ENCODE results near the gene ACVR2A.

The ACVR2A gene

GRCh38 chr2:147872967-147873366, 28.1 kb downstream of the ACVR2A start:
- Mint-ChIP-seq H3K36me3 (ENCODE audit: low read depth) (no peaks in the 10 kb centered on the region), H3K4me1 (peaks cover 8% of the 10 kb centered on the region), H3K4me3 (no peak overlapping the region), H3K27me3 (no peaks in the 10 kb centered on the region), H3K9me3 (no peaks in the 10 kb centered on the region), H3K27ac (no peak overlapping the region)
- no peak for ATAC-seq
- no peak for DNase-seq

DNA sequence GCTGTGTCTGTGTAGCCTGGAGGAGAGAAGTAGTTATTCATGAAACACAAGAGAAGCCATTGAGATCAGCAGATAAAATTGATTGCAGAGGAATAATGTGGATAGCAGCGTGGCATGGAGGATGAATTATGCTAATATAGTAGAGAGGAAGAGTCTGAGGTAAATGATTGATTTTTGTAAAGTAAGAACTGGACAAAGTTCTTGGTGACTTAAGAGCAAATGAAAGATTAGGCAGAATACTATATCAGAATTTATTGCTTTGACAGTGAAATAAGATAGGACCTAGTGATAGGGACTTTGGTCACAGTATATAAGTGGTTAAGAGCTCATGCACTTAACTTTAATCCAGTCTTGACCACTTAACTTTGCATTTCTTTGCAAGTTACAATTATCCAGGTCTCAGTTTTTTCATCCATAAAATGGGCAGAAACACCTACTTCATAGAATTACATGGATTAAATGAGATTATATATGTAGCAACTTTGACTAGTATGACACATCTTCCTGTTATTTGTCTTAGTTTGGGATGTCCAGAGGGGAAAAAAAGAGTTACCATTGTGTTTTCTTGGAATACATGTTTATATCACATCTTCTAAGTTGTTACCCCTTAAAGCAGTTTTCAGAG, 29.1 kb downstream of the ACVR2A start:
- Mint-ChIP-seq H3K27me3 (no peaks in the 10 kb centered on the region), H3K9me3 (no peaks in the 10 kb centered on the region), H3K27ac (no peak overlapping the region), H3K4me3 (no peak overlapping the region), H3K4me1 (peaks cover 8% of the 10 kb centered on the region), H3K36me3 (ENCODE audit: low read depth) (no peaks in the 10 kb centered on the region)
- ATAC-seq (no peak), DNase-seq (no peak)

GRCh38 chr2:147879846-147880245, 35.0 kb downstream of the ACVR2A start:
- DNase-seq (no peak), ATAC-seq (no peak)
- Mint-ChIP-seq H3K36me3 (ENCODE audit: low read depth) (no peaks in the 10 kb centered on the region), H3K4me3 (no peak overlapping the region), H3K4me1 (peaks cover 10% of the 10 kb centered on the region), H3K27me3 (no peaks in the 10 kb centered on the region), H3K9me3 (no peaks in the 10 kb centered on the region), H3K27ac (no peak overlapping the region)

DNA sequence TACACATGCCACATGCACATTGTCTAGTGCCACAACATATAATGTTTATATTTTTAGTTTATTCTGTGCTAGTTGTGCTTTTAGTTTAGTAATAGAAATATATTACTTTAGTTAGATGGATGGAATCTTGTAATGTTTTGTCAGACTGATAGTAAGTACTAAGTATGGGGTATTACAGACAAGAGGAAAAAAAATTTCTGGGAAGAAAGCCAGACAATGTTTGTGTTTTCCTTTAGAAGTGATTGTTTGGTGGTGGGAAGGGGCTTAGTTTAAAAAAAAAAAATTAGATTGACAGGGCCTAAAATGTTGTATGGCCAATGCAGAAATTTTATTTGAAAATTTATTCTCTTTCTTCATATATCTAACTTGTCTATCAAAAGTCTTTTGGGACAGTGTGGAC, 37.8 kb downstream of the ACVR2A start:
- no peaks in the 10 kb centered on the region for H3K27me3 Mint-ChIP-seq
- DNase-seq, result no peak
- no peak for ATAC-seq
- no peaks in the 10 kb centered on the region for H3K36me3 Mint-ChIP-seq (ENCODE audit: low read depth)
- H3K4me1 Mint-ChIP-seq, result peaks cover 19% of the 10 kb centered on the region
- H3K4me3 Mint-ChIP-seq, result no peak overlapping the region
- H3K27ac Mint-ChIP-seq, result no peak overlapping the region
- no peaks in the 10 kb centered on the region for H3K9me3 Mint-ChIP-seq

- Mint-ChIP-seq H3K9me3 (no peaks in the 10 kb centered on the region), H3K27ac (no peak overlapping the region), H3K4me1 (peaks cover 21% of the 10 kb centered on the region), H3K36me3 (ENCODE audit: low read depth) (no peaks in the 10 kb centered on the region), H3K27me3 (no peaks in the 10 kb centered on the region), H3K4me3 (peak overlapping the region; percentile 3)
- no peak for DNase-seq
- no peak for ATAC-seq
Measured at GRCh38 chr2:147884830-147885229, 40.0 kb downstream of the ACVR2A start.

DNA sequence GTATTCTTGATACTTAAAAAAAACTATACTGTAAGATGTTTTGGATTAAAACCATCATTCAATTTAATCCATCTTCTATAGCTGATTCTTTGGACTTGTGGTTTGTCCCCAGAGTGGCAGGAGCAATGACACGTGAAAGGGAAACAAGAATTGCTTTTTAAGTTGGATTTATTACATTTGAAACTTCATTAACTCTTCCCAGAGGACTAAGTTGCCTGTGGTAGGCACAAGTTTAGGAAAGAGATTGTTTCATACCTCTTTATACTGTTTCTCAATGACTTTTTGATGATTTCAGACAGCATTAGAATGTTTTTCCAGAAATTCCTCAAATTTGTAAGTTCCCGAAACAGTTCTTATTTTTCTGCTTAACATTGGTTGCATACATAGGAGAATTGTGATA, 41.3 kb downstream of the ACVR2A start:
- Mint-ChIP-seq H3K4me1 (peaks cover 21% of the 10 kb centered on the region), H3K27ac (no peak overlapping the region), H3K9me3 (no peaks in the 10 kb centered on the region), H3K27me3 (no peaks in the 10 kb centered on the region), H3K36me3 (ENCODE audit: low read depth) (no peaks in the 10 kb centered on the region), H3K4me3 (no peak overlapping the region)
- ATAC-seq (no peak), DNase-seq (no peak)

DNA sequence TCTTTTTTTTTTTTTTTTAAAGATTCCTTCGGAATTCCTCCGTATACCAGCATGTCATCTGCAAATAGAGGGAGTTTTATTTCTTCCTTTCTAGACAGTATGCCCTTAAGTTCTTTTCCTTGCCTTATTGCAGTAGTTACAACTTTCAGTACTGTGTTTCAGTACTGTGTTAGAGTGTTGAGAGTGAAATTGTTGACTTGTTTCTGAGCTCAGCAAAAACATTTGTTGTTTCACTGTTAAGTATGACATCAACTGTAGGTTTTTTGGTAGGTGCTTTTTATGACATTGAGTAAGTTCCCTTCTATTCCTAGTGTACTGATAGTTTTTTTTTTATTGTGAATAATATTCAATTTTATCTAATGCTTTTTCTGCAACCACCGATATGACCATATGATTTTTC, 43.9 kb downstream of the ACVR2A start:
- no peak for ATAC-seq
- H3K27me3 Mint-ChIP-seq, result no peaks in the 10 kb centered on the region
- no peak for DNase-seq
- no peak overlapping the region for H3K4me3 Mint-ChIP-seq
- peaks cover 17% of the 10 kb centered on the region for H3K4me1 Mint-ChIP-seq
- H3K27ac Mint-ChIP-seq, result no peak overlapping the region
- H3K36me3 Mint-ChIP-seq (ENCODE audit: low read depth), result no peaks in the 10 kb centered on the region
- H3K9me3 Mint-ChIP-seq, result no peaks in the 10 kb centered on the region

DNA sequence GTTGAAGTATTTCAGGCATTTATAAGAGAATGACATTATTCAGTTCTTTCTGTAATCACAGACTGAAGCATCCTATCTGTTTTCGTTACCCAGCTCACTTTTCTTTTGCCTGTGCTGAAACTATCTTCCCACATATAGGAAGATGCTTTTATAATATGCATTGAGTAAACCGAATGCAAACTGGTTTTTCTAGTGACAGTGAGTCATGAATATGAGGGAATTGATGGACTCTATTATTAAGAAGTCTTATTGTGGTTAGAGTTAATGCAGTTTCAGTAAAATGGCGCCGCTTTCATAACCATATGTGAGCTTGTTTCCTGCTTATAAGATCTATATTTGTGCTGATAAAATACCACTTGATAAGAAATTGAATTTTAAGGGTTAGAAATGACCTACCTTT, 59.2 kb downstream of the ACVR2A start:
- Mint-ChIP-seq H3K27me3 (peaks cover 1% of the 10 kb centered on the region), H3K9me3 (no peaks in the 10 kb centered on the region), H3K4me3 (no peak overlapping the region), H3K27ac (no peak overlapping the region), H3K36me3 (ENCODE audit: low read depth) (peaks cover 4% of the 10 kb centered on the region), H3K4me1 (no peaks in the 10 kb centered on the region)
- no peak for ATAC-seq
- DNase-seq, result no peak

GRCh38 chr2:147909178-147909577, 64.3 kb downstream of the ACVR2A start:
- Mint-ChIP-seq H3K27me3 (peaks cover 1% of the 10 kb centered on the region), H3K9me3 (no peaks in the 10 kb centered on the region), H3K27ac (no peak overlapping the region), H3K4me3 (no peak overlapping the region), H3K4me1 (no peaks in the 10 kb centered on the region), H3K36me3 (ENCODE audit: low read depth) (peaks cover 4% of the 10 kb centered on the region)
- DNase-seq (no peak), ATAC-seq (no peak)

- Mint-ChIP-seq H3K4me1 (no peaks in the 10 kb centered on the region), H3K27me3 (peaks cover 1% of the 10 kb centered on the region), H3K4me3 (no peak overlapping the region), H3K36me3 (ENCODE audit: low read depth) (peaks cover 6% of the 10 kb centered on the region), H3K9me3 (no peaks in the 10 kb centered on the region), H3K27ac (no peak overlapping the region)
- DNase-seq, result peak; percentile 16
- no peak for ATAC-seq
Measured at GRCh38 chr2:147910990-147911473, 66.2 kb downstream of the ACVR2A start.

DNA sequence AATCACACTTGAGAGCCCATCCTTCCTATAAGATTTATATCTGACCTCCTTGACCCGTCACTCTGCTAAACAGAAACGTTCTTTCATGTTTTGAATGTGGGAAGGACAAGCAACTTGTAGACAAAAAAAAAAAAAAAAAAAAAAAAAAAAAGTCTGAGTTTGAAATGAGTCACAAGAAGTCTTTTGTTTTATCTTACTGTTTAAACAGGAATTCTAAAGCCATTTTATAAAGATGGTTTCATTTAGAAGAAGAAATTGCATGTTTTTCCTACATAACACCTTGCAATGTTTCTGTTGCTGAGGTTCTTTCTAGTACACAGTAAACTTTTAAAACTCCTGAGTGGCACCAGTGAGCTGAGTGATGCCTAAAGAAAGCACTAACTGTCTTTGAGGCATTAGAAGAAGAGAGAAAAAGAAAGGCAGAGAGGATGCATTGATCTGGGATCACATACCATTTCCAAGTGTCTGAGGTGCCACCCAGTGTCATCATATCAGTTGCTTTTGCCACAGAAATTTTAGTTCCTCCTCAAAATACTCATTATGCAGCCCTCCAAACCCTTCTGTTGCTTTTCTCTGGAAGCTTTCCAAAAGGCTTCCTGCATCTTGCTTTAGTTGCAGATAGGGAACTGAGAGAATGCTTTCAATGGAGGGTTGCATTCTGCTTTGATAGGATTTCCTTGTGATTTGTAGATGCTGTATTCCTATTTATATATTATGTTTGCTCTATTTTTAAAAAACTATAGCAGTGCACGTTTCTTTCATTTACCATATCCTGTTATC, 69.1 kb downstream of the ACVR2A start:
- no peak for DNase-seq

GRCh38 chr2:147916067-147916466, 71.2 kb downstream of the ACVR2A start:
- Mint-ChIP-seq H3K27me3 (no peaks in the 10 kb centered on the region), H3K4me1 (no peaks in the 10 kb centered on the region), H3K9me3 (no peaks in the 10 kb centered on the region), H3K4me3 (no peak overlapping the region), H3K27ac (no peak overlapping the region), H3K36me3 (ENCODE audit: low read depth) (peaks cover 1% of the 10 kb centered on the region)
- ATAC-seq (no peak), DNase-seq (no peak)

More for the DNA sequence above, 69.1 kb downstream of the ACVR2A start:
- H3K9me3 Mint-ChIP-seq, result no peaks in the 10 kb centered on the region
- no peak for ATAC-seq
- peaks cover 1% of the 10 kb centered on the region for H3K36me3 Mint-ChIP-seq (ENCODE audit: low read depth)
- H3K4me3 Mint-ChIP-seq, result no peak overlapping the region
- no peak overlapping the region for H3K27ac Mint-ChIP-seq
- H3K27me3 Mint-ChIP-seq, result no peaks in the 10 kb centered on the region
- no peaks in the 10 kb centered on the region for H3K4me1 Mint-ChIP-seq

- no peaks in the 10 kb centered on the region for H3K4me1 Mint-ChIP-seq
- no peak overlapping the region for H3K27ac Mint-ChIP-seq
- DNase-seq (no peak), ATAC-seq (no peak)
- no peaks in the 10 kb centered on the region for H3K27me3 Mint-ChIP-seq
- H3K4me3 Mint-ChIP-seq, result no peak overlapping the region
- H3K36me3 Mint-ChIP-seq (ENCODE audit: low read depth), result peaks cover 1% of the 10 kb centered on the region
- no peaks in the 10 kb centered on the region for H3K9me3 Mint-ChIP-seq
Measured at GRCh38 chr2:147916723-147917122, 71.9 kb downstream of the ACVR2A start.

GRCh38 chr2:147917161-147917560, 72.3 kb downstream of the ACVR2A start:
- H3K27me3 Mint-ChIP-seq, result no peaks in the 10 kb centered on the region
- ATAC-seq (no peak), DNase-seq (no peak)
- H3K9me3 Mint-ChIP-seq, result no peaks in the 10 kb centered on the region
- no peaks in the 10 kb centered on the region for H3K4me1 Mint-ChIP-seq
- no peak overlapping the region for H3K4me3 Mint-ChIP-seq
- peaks cover 1% of the 10 kb centered on the region for H3K36me3 Mint-ChIP-seq (ENCODE audit: low read depth)
- no peak overlapping the region for H3K27ac Mint-ChIP-seq

DNA sequence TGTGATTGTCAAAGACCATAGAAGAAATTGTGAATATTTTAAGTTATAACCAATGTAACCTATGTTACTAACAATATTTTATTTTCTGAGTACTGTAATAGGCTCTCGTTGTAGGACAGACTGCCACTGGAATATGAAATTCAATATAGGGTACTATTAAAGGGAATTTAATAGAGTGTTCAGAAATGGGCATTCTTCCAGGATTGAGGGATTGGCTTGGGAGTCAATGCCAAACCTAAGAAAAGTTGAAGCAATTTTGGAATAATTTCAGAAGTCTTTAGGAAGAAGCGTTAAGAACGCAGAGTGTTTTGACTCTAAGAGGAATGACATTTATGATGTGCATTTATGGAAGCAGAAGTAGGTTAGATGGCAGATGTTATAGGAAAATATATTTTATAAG, 79.0 kb downstream of the ACVR2A start:
- no peak for ATAC-seq

More for the DNA sequence above, 79.0 kb downstream of the ACVR2A start:
- no peak for DNase-seq
- H3K27ac Mint-ChIP-seq, result no peak overlapping the region
- H3K36me3 Mint-ChIP-seq (ENCODE audit: low read depth), result peaks cover 5% of the 10 kb centered on the region
- H3K27me3 Mint-ChIP-seq, result no peaks in the 10 kb centered on the region
- peaks cover 2% of the 10 kb centered on the region for H3K4me1 Mint-ChIP-seq
- H3K4me3 Mint-ChIP-seq, result no peak overlapping the region
- no peaks in the 10 kb centered on the region for H3K9me3 Mint-ChIP-seq

Measured in activated naive CD8-positive, alpha-beta T cell treated with anti-CD3 and anti-CD28 coated beads, Interleukin-2, amount 50 U/mL, for 24 hours (primary cell).